HG03460 (cell line): ENCODE data around the gene IL1RAPL2.
"Not testable (repeated sequence)": the region's sequence is repeated elsewhere in the genome, so short reads cannot be mapped to it uniquely, and the experiment has no call there.

Source experiments
- ATAC-seq: cut with Tn5 transposase; IDR thresholded peaks from one replicate; pipeline ENCODE4 v1.9.1; 2021; ENCODE audit not compliant: unreplicated experiment

The IL1RAPL2 gene

DNA sequence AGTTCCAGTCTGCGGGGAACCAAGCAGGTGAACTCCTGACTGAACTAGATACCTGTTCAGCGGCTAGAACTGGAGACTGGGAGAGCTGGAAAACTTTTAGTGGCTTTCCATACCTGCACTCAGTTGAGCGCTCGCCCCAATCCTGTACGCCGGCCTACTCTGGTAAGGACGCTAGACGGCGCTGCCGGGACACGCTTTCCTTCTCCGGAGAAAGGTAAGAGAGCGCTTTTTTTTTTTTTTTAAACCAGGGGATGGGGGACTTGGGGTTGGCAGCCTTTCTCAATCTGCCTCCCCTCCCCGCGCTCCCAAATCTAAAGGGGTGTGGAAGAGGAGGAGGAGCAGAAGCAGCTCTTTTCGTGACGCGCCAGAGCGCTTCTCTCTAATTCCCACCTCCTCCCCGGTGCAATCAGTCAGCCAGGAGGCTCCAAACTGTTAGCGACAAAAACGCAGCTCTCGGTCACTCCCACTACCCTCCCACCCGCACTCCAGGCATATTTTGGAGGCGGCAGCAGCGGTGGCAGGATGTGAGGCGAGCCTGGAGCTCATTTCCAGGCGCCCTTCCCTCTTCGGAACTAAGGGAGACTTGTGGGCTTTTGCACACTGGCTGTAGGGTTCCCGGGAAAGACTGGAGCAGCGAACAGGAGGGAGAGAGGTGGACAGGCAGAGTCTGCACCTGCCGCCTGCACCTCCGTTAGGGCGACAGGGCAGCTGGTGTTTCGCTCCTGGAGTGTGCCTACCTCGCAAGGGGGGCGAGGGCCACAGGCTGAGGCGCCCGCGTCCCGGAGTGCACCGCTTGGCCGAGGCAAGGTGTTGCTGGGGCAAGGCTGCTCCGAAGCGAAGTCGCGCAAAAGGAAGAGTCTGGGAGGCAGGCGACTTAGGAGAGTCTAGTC is at the start of gene IL1RAPL2:
IL1RAPL2 (plus strand) TSS at position 409 of the 890 bp plus-strand sequence.
- ATAC-seq, result no peak

DNA sequence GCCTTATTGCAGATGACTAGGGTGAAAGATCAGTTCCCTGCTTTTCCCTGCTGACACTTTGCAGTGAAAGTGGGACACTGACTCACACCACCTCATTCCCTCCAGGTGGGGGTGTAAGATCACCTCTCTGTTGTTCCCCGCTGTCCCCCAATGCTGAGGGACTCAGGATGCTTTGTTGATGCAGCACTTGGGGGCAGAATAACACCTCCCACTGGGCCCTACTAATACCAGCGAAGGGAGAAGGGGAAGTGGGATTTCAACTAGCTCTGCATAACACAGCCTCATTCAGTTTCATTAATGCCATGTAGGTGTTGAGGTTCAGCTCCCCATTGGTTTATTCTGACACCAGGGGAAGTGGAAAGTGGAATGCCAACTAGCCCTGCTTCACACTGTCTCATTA is 43.6 kb upstream of the IL1RAPL2 start:
- ATAC-seq, result no peak

DNA sequence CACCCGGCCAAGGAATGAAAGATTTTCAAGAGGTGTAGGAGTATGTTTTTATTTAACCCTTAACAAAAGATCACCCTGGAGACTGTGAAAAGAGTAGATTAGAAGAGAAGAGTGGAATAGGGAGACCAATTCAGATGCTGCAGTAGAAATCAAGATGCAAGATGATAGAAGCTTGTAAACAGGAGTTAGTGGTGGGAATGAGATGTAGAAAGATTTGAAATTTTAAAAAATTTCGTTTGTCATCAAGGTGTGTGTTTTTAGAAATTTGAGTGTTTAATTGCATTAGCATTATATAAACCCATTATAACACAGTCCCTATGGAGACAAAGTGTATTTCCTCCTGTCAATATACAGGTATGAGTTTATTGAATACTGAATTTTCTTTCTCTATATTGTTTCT is 42.1 kb upstream of the IL1RAPL2 start:
- no peak for ATAC-seq

DNA sequence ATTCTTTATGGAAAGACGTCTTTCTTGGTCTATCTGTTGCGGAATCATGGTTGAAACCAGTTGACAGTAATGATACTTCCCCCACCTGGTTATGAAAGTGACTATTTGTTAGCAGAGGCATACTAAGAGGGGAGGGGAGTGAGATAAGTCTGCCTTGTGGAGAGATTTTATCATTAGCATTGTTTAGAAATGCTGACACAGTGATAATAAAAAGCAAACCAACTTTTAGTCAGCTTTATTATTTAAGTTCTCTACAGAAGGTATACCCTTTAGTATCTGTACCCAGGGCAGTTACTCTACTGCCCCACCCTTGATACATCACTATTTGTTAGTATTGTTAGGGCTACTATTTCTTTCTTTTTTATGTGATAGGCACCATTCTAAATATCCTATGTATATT is 26.9 kb upstream of the IL1RAPL2 start:
- no peak for ATAC-seq

DNA sequence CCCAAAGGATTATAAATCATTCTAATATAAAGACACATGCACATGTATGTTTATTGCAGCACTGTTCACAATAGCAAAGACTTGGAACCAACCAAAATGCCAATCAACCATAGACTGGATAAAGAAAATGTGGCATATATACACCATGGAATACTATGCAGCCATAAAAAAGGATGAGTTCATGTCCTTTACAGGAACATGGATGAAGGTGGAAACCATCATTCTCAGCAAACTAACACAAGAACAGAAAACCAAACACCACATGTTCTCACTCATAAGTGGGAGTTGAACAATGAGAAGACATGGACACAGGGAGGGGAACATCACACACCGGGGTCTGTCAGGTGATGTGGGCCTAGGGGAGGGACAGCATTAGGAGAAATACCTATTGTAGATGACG is 23.6 kb upstream of the IL1RAPL2 start:
- ATAC-seq, result not testable (repeated sequence)

DNA sequence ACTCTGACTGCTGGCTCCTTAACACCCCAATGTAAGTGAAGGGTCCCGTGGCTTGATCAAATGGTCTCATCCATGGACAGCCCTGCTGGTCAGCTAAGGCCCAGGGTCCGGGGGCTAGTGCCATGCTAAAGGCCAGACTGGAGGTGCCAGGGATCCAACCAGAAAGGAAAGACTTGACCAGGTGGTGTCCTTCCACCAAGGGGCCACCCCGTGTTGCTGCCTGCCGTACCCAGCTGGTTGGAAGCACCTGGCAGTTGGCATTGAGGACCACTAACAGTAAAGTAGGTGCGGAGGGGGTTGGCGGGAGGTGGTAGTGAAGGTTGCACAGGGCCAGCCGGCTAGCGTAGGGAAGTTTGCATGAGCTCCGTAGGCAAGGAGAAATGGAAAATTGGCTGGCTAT is 1.7 kb upstream of the IL1RAPL2 start:
- ATAC-seq, result no peak

DNA sequence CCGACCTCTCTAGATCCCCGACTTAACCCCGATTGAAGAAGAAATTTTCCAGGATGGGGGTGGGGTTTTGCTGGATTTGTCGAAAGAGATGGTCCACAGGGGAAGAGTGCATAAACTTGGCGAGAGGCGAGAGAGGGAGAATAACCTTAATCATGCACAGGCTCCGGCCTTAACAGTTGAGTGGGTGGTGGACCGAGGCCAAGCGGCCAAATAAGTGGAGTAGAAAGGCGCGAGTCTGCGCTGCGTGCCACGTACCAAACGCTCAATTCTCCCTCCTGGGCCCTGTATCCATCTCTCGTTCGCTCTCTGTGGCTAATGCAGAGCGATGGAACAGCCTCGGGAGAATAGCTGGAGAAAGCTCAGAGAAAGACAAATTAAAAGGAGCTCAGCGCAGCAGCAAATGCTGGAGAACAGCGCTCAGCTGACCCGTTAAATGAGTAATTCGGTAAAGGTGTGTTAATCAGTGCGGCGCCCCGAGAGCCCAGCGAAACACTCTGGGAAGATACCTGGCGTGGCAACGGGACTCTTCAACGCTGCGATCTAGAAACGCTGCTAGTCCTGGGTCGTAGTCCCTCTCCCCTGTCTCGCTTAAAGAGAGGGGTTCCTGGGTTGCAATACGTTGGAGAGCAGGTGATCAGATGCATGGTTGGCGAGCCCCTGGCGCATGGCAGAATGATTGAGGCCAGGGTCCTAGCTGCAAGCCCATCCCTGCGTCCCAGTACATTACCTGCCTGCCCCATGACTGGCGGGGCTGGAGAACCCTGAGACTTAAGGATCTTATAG is 887 bp upstream of the IL1RAPL2 start:
- ATAC-seq, result no peak

DNA sequence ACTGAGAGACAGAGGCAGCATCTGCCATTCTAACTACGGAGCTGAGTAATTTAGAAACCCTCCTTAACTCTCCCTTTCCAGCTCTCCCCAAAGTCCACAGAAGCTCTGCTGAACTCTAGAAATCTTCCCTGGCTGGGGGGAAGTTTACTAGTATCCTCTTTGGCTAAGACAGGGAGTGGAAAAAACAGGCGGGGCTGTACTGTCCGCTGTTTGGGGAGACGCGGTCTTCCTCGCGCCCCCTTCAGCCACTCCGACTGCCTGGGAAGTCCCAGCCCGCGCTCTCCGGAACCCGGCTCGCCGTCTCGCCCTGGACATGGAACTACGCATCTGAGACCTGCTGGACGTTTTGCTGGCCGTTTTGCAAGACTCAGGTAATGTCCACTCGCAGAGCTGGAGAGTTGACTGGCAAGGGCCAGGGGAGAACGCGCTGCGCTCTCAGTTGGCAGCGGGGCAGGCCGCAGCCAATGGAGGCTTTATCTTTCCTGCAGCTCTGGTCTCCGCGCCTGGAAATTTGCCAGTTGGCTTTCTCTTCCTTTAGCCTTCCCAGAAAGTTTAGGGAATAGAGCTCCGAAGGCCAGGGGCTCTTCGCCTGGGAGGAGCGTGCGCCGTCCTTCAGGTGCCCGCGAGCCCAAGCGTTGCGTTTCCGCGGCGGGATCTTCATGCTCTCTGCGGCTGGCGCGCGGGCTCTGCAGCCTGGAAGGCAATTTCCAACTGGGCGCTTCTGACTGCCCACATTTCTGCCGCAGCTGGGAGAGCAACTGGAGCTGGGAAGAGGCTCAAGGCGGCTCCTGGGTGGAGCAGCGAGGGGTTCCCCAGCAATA is 892 bp downstream of the IL1RAPL2 start:
- no peak for ATAC-seq

DNA sequence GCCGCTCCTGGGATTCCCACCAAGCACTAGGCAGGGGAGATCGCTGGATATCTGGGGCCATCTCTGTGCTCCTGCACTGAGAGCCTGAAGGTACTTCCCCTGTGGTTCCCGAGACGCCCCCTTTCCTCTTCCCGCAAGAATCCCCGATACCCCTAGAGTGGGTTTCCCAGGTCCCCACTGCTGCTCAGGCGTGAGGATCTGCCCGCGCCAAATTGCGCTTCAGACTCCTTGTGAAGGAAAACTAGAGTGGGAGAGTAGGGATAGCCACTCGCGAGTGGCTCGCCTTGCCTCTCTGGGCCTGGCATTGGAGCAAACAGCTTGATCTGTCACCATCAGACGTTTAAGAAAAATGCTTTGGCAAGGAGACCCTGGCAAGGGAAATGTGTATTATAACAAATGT is 1.5 kb downstream of the IL1RAPL2 start:
- no peak for ATAC-seq

DNA sequence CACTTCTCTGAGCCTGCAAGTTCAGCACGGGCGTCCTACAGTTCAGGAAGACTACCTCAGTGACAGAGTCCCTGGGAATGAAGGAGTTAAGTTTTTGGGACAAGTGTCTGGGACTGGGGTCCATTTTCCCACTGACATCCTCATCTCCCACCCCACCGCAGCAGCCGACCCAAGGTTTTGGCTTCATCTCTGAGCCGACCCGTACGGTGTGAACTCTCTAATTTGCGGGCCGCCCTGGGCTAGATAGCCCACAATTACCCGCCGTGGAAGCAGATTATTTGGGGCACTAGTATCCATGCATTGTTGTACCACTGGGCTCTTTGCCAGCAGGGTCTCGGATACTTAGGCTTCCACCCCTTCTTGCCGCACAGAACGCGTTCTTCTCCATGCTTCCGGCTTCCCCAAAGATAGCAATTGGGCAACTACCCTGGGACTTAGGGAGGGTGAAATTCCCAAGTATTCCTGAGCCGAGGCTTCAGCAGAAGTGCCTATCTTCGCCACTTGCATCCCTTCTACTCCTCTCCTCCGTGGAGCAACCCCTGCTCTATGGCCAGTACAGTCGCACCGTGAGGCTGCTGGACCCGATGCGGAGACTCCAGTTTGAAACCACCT is 2.4 kb downstream of the IL1RAPL2 start:
- no peak for ATAC-seq

DNA sequence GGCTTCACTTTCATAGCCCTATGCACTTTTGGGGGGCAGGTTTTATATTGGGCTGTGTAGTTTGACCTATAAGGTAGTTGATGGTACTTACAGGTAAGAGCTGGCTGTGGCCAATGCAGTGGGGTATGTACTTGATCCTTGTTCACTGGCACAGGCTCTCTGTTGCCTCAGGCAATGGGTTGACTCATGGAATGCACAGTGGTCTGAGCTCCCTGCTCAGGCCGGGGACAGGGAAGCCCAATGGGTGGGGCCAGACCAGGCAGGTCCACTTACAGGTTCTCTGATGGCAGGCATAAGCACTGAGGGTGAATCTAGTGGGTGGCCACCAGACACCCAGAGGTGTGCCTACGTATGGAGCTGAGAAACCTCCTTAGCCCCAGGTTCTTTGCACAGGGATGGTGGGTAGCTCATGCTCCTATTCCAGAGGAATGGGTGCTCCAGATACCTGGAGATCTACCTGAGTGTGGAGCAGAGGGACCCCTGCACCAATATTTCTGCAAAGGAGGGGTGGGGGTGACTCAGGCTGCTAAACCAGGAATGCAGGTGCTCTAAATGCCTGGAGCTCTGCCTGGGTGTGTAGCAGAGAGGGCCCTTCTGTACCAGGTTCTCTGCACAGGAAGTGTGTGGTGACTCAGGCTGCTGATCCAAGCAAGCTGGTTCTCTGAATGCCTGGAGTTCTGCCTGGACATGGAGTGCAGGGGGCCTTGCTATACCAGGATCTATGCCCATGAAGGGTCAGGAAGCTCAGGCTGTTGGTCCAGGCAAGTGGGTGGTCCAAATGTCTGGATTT is 52.3 kb downstream of the IL1RAPL2 start:
- no peak for ATAC-seq

DNA sequence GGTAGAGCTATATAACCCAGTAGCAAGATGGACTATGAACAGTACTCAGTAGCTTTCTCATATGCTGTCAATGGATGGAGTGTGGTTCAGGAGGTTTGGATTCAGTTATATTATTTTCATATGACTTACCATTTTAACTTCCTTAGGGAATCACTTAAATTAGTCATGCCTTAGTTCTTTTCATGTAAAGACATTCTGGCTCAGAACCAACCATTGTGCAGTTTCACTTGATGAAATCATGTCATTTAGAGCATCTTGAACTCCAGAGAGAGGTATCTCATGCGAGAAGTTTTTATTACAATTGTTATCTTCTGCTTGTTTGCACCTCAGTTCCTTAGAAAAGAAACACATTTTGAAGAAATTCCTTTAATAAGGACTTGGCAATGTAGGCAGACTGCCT is 55.8 kb downstream of the IL1RAPL2 start:
- no peak for ATAC-seq

DNA sequence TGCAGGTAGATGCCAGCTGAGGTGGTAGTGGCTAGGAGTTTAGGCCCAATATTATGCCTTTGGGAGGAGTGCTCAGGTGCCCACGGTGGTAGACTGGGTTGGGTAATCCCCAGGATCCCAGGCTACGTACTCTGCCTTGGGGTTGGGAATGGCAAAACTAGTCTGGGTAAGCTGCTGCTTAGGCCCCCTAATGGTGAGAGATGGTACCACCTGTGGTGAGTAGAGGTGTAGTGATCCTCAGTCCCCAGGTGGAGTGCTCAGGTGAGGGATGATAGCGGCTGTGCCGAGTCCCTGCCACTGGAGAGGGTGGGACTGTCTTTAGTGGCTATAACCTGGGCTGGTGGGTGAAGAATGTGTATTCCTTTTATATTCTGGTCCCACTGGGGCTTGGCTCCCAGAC is 75.2 kb downstream of the IL1RAPL2 start:
- no peak for ATAC-seq

DNA sequence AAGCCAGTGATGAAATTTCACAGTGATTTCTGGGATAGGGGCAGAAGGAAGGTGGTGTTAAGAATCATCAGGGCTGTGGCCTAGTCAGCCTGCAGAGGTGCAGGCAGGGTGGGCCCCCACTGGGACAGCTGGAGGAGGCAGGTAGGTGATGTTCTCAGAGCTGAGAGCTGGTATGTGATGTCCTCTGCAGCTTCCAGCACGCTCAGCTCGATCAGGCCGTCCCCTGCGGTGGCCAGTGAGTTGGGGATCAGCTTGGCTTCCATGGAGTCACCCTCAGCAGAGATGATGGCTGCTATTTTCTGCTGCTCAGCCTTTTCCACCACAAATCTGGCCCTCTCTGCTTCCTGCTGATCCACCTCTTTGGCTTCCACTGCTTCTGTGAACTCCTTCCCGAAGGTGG is 81.1 kb downstream of the IL1RAPL2 start:
- no peak for ATAC-seq

DNA sequence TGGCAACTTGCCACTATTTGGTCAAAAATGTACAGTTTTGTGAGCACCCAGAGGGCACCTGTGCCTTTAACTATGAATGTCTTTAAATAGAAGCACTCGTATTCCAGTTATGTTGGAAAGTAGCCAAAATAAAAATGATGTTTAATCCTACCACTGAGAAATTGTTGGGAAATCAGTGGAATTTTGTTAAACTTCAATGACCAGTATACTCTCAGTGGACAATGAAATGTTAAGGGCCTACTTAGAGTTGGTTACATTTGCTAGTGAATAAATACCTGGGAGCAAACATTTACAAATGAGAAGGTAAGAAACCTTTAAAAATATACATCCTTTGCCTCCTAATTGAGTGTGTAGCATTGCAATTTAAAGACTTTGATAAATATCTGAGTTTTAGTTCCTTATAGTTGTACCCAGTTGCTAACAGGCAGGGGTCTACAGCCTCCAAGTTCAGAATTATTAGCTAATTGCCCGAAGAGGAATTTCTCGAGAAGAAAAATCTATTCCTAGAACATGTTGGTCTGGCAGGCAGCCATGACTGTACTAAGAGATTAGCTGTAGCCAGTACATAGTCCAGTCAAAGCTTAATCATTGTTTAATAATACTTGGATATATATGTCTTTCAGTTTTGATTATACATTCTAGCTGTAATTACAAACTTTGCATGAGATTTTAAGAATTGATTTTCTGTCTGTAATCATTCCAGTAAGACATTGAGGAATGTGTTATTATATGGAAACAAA is 93.2 kb downstream of the IL1RAPL2 start:
- ATAC-seq, result no peak

DNA sequence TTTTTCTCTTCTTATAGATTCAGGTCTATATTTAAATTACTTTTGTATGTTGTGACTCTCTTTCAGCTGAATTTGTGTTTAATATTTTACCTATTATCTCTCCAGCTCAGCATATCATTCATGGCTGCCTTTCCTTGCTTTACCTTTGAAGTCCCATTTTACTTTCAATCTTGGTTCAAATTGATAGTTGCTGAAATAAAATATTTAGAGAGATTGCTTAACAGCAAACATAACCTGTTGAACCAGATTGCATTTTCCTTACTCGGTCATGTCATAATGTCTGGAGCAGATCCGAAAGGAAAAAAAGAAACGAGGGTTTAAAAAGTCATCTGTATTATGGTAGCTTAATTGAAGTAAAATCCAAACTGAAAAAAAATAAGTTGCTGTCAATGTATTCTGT is 94.1 kb downstream of the IL1RAPL2 start:
- no peak for ATAC-seq

DNA sequence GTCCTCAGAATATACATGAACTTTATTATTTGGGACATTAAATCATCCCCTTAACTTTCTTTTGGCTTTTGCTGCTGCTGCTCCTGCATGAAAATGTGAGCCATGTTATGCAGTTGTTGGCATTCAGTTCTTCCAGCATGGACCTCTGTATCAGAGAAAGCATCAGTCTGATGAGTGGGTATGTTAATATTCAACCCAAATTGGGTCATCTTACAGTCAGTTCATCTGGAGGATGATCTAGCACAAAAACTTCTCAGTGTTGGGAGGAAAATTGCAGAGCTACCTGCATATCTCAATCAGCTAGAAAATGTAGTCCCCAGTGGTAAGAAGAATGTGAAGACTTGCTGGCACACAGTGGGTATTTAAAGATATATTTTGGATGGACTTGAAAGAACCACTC is 96.7 kb downstream of the IL1RAPL2 start:
- ATAC-seq, result no peak

DNA sequence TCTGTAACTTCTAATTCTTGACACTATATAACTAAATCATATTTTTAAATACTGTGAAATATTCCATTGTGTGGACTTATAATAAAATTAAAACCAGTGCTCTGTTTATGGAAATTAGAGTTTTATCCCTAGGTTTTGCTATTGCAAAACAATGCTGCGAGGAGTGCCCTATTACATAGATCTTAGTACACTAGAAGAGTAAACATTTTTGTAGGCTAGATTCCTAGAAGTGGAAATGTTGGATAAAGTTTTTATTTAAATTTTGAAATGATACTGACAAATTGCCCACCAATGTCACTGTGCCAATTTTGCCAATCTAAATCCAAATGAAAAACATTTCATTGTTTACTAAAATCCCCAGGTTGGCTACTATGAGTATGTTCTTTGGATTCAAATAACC is 99.7 kb downstream of the IL1RAPL2 start:
- no peak for ATAC-seq

DNA sequence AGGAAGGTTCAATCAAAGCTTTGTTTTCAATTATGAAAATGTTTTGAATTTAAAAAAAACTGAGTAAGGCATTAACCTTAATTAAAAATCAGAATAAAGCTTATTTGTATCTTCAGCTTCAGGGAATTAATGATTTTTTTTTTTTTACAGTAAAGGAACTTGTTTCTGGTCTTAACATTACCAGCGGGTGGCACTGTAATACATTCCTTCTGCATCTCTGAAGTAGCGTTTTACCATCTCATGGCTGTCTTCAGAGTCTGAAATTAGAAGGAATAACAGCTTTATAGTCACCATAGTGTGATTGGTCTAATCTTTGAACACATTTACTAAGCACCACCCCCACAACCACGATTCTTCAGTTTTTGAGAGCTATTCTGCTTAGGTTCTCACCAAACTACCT is 102.6 kb downstream of the IL1RAPL2 start:
- ATAC-seq, result no peak

DNA sequence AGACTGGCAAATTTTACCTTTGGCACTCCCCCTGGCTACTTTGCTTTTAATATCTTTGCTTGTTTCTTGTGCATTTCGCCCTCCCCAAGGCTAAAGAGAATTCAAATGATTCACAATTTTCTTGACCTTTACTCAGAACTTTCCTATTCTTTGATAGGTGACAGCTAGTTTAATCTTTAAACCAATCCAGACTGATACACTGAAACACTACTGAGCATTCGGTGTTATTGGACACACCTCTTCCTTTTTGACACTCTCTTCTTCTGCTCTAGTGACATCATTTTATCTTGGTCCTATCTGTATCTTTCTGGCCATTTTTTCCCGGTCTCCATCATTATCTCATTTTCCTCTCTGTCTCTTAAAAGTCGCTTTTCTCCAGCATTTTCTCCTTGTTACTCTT is 103.1 kb downstream of the IL1RAPL2 start:
- no peak for ATAC-seq
